Aorta (tissue), 5 donors: ENCODE results near the gene FMNL2. TPM values are rescaled to one million over a fixed set of nuclear protein-coding genes. Genes with fewer than 3 reads are reported as not detected.
A peak's percentile ranks its signal among the peaks of the same experiment; 100 is the strongest.

ENCODE experiments used
- ATAC-seq: fragments of 200-7000 bp; cut with Tn5 transposase; one replicate; pipeline ENCODE4 v1.9.1; 2022; ENCODE audit warnings: moderate library complexity; ENCODE audit not compliant: low FRiP score
- DNase-seq, 2 donors: peaks; one replicate each; pipeline ENCODE4 v3.0.0-alpha.2; 2020
- H3K27ac ChIP-seq, 2 donors: one replicate each; pipeline ENCODE4 v1.5.1; 2013; ENCODE audit warnings: low read length in 2 of 2, mild to moderate bottlenecking in 2 of 2, moderate library complexity in 2 of 2, control low read depth in 1 of 2, inconsistent platforms in 1 of 2, low read depth in 1 of 2
- H3K27me3 ChIP-seq, 2 donors: one replicate each; pipeline ENCODE4 v1.6.1; 2013; ENCODE audit warnings: control low read depth in 1 of 2, low read length in 1 of 2, mild to moderate bottlenecking in 1 of 2, moderate library complexity in 1 of 2; ENCODE audit not compliant: insufficient read depth in 2 of 2, control insufficient read depth in 1 of 2
- H3K36me3 ChIP-seq, 2 donors: one replicate each; pipeline ENCODE4 v1.6.1; 2013; ENCODE audit warnings: control low read depth in 1 of 2, low read length in 1 of 2, mild to moderate bottlenecking in 1 of 2; ENCODE audit not compliant: insufficient read depth in 2 of 2, control insufficient read depth in 1 of 2
- H3K4me1 ChIP-seq, 2 donors: one replicate each; pipeline ENCODE4 v1.6.1; 2013; ENCODE audit warnings: low read length in 2 of 2, control low read depth in 1 of 2, mild to moderate bottlenecking in 1 of 2, moderate library complexity in 1 of 2; ENCODE audit not compliant: insufficient read depth in 2 of 2, control insufficient read depth in 1 of 2
- H3K4me3 ChIP-seq, 2 donors: one replicate each; pipeline ENCODE4 v1.5.1; 2013; ENCODE audit warnings: low read length in 2 of 2, control low read depth in 1 of 2, mild to moderate bottlenecking in 1 of 2
- H3K9me3 ChIP-seq: one replicate; pipeline ENCODE4 v1.6.1; 2013; ENCODE audit warnings: mild to moderate bottlenecking, low read length; ENCODE audit not compliant: control insufficient read depth
- WGBS, 2 donors: extraction: QIAGEN DNeasy Blood & Tissue Kit; methylation state at CpG; one replicate each; pipeline ENCODE4 v1.1.7; 2013; 5-methylcytosine and 5-hydroxymethylcytosine counted together
- intact Hi-C, 2 donors: fragments of 100-400 bp; cut with DNase I; formaldehyde crosslinking; loops; one replicate each; pipeline versions ENCODE4 v1.14.2 to v1.15.0; 2022
- polyA plus RNA-seq, 2 donors: library from polyadenylated mRNA; stranded (reverse); fragments of 200-250 nt; gene quantifications; one replicate each; pipeline ENCODE4 v1.2.3, GENCODE V29; 2013
- total RNA-seq, 2 donors: library from RNA; stranded (reverse); fragmentation: NEBNext Ultra II Directional; extraction: Animal tissue kit (Norgen Biotek cat#: 25700); gene quantifications; one replicate each; pipeline ENCODE4 v1.2.1, GENCODE V29; 2021
- donor health status: healthy with polysubstance abuse.
- donor health status: Bipolar disorder and iron deficiency.
- donor health status: DM: no; HTN: no; CAD: no.
- donor health status: DM: no; HTN: no; CAD: no.
- donor health status: DM: yes; HTN: yes; CAD: no.

The FMNL2 gene
- total and polyA plus RNA-seq, 4 donors = 10.7 to 55.1 (median 33.7) TPM

- 97 to 98% methylated on average over 1 of the region's 1 CpG for WGBS, 2 donors
- ATAC-seq = no peak
- peaks cover 4 to 5% of the 10 kb centered on the region in 2 donors for H3K4me1 ChIP-seq
- H3K27ac ChIP-seq = no peak overlapping the region
- no peak overlapping the region for H3K4me3 ChIP-seq
- no peaks in the 10 kb centered on the region for H3K36me3 ChIP-seq
- H3K9me3 ChIP-seq = no peaks in the 10 kb centered on the region
- DNase-seq = no peak
- H3K27me3 ChIP-seq = no peaks in the 10 kb centered on the region
- intact Hi-C loops = no loop called here
These were observed 237.1 kb downstream of the FMNL2 start for GRCh38 chr2:152572031-152572430.

GRCh38 chr2:152573168-152573567 is 238.2 kb downstream of the FMNL2 start:
- H3K4me1 ChIP-seq = peaks cover 4 to 5% of the 10 kb centered on the region in 2 donors
- DNase-seq (no peak), ATAC-seq (no peak)
- 88 to 89% methylated on average over 4 of the region's 4 CpGs for WGBS, 2 donors
- intact Hi-C loops = no loop called here
- no peak overlapping the region for H3K27ac ChIP-seq
- no peaks in the 10 kb centered on the region for H3K27me3 ChIP-seq
- no peaks in the 10 kb centered on the region for H3K9me3 ChIP-seq
- H3K36me3 ChIP-seq = no peaks in the 10 kb centered on the region
- H3K4me3 ChIP-seq = no peak overlapping the region

GRCh38 chr2:152577579-152577978 is 242.6 kb downstream of the FMNL2 start:
- no peak overlapping the region for H3K27ac ChIP-seq
- WGBS, 2 donors = 10 to 13% methylated on average over 1 of the region's 1 CpG
- no peak for DNase-seq

GRCh38 chr2:152578573-152578972 is 243.6 kb downstream of the FMNL2 start:
- no peak overlapping the region for H3K27ac ChIP-seq
- WGBS, 2 donors = 81 to 86% methylated on average over 4 of the region's 4 CpGs
- peaks cover 2 to 3% of the 10 kb centered on the region in 2 donors for H3K4me1 ChIP-seq
- ATAC-seq (no peak), DNase-seq (no peak)
- no peaks in the 10 kb centered on the region for H3K9me3 ChIP-seq
- no peaks in the 10 kb centered on the region for H3K27me3 ChIP-seq
- intact Hi-C loops = no loop called here
- H3K36me3 ChIP-seq = no peaks in the 10 kb centered on the region
- no peak overlapping the region for H3K4me3 ChIP-seq

More at GRCh38 chr2:152577579-152577978, 242.6 kb downstream of the FMNL2 start:
- H3K4me3 ChIP-seq = no peak overlapping the region
- no peaks in the 10 kb centered on the region for H3K27me3 ChIP-seq
- no peaks in the 10 kb centered on the region for H3K36me3 ChIP-seq
- intact Hi-C loops = no loop called here
- no peaks in the 10 kb centered on the region for H3K9me3 ChIP-seq
- ATAC-seq = no peak
- no peaks in the 10 kb centered on the region for H3K4me1 ChIP-seq

- no peaks in the 10 kb centered on the region for H3K36me3 ChIP-seq
- peaks cover 2 to 7% of the 10 kb centered on the region in 2 donors for H3K4me1 ChIP-seq
- no peaks in the 10 kb centered on the region for H3K9me3 ChIP-seq
- no peak overlapping the region for H3K27ac ChIP-seq
- no peak for DNase-seq
- no peaks in the 10 kb centered on the region for H3K27me3 ChIP-seq
- no peak overlapping the region for H3K4me3 ChIP-seq
- ATAC-seq = no peak
- intact Hi-C loops = no loop called here
- 11 to 14% methylated on average over 3 of the region's 3 CpGs for WGBS, 2 donors
These were observed 245.7 kb downstream of the FMNL2 start for GRCh38 chr2:152580714-152581113.

GRCh38 chr2:152581360-152581759 is 246.4 kb downstream of the FMNL2 start:
- H3K27ac ChIP-seq = no peak overlapping the region

GRCh38 chr2:152582081-152582480 is 247.1 kb downstream of the FMNL2 start:
- H3K36me3 ChIP-seq = no peaks in the 10 kb centered on the region
- H3K9me3 ChIP-seq = no peaks in the 10 kb centered on the region
- WGBS, 2 donors = 62 to 71% methylated on average over 2 of the region's 2 CpGs
- H3K27me3 ChIP-seq = no peaks in the 10 kb centered on the region
- no peak for DNase-seq
- intact Hi-C loops = loop anchor here in 1 of 2 donors (2.0 kb wide), 1 partner anchor 37 kb away; no protein-coding TSS in a partner anchor
- no peak overlapping the region for H3K27ac ChIP-seq
- peaks cover 5 to 7% of the 10 kb centered on the region in 2 donors for H3K4me1 ChIP-seq
- no peak overlapping the region for H3K4me3 ChIP-seq
- no peak for ATAC-seq

More at GRCh38 chr2:152581360-152581759, 246.4 kb downstream of the FMNL2 start:
- peaks cover 5 to 7% of the 10 kb centered on the region in 2 donors for H3K4me1 ChIP-seq
- H3K9me3 ChIP-seq = no peaks in the 10 kb centered on the region
- 43 to 50% methylated on average over 11 of the region's 11 CpGs for WGBS, 2 donors
- H3K36me3 ChIP-seq = no peaks in the 10 kb centered on the region
- peak; percentile 37 for ATAC-seq
- H3K27me3 ChIP-seq = no peaks in the 10 kb centered on the region
- DNase-seq = no peak
- intact Hi-C loops = no loop called here
- no peak overlapping the region for H3K4me3 ChIP-seq

GRCh38 chr2:152583512-152584229 is 248.7 kb downstream of the FMNL2 start:
- DNase-seq (no peak), ATAC-seq (no peak)
- peaks cover 7 to 8% of the 10 kb centered on the region in 2 donors for H3K4me1 ChIP-seq
- no peaks in the 10 kb centered on the region for H3K9me3 ChIP-seq
- no peak overlapping the region for H3K4me3 ChIP-seq
- H3K27ac ChIP-seq = no peak overlapping the region
- 77 to 80% methylated on average over 6 of the region's 6 CpGs for WGBS, 2 donors
- intact Hi-C loops = loop anchor here in 1 of 2 donors (2.0 kb wide), 1 partner anchor 39 kb away; no protein-coding TSS in a partner anchor
- no peaks in the 10 kb centered on the region for H3K27me3 ChIP-seq
- H3K36me3 ChIP-seq = no peaks in the 10 kb centered on the region

- Histone ChIP-seq H3K4me1 (peaks cover 8 to 9% of the 10 kb centered on the region in 2 donors), H3K4me3 (no peak overlapping the region), H3K27ac (no peak overlapping the region), H3K27me3 (no peaks in the 10 kb centered on the region), H3K9me3 (no peaks in the 10 kb centered on the region), H3K36me3 (no peaks in the 10 kb centered on the region)
- ATAC-seq (no peak), DNase-seq (no peak)
- 51 to 67% methylated on average over 3 of the region's 3 CpGs for WGBS, 2 donors
- intact Hi-C loops = no loop called here
These were observed 249.3 kb downstream of the FMNL2 start for GRCh38 chr2:152584301-152584700.
